TTC549 (cell line): Measurements from ENCODE around the gene HSDL2.
"Not testable (repeated sequence)": the region's sequence is repeated elsewhere in the genome, so short reads cannot be mapped to it uniquely, and the experiment has no call there.

Experiments used
- FAIRE-seq: peaks from 2 replicates; lab custom pipeline; 2012; peaks lifted over from hg19 to GRCh38; lab: Jason Lieb, UNC

The HSDL2 gene

DNA sequence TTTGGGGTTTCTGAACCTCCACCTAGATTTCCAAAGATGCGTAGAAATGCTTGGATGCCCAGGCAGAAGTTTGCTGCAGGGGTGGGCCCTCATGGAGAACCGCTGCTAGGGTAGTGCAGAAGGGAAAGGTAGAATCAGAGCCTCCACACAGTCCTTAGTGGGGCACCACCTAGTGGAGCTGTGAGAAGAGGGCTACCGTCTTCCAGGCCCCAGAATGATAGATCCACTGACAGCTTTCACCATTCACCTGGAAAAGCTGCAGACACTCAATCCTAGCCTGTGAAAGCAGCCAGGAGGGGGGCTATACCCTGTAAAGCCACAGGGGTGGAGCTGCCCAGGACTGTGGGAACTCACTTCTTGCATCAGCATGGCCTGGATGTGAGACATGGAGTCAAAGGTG lies 13.3 kb upstream of the HSDL2 start:
- no peak for FAIRE-seq

DNA sequence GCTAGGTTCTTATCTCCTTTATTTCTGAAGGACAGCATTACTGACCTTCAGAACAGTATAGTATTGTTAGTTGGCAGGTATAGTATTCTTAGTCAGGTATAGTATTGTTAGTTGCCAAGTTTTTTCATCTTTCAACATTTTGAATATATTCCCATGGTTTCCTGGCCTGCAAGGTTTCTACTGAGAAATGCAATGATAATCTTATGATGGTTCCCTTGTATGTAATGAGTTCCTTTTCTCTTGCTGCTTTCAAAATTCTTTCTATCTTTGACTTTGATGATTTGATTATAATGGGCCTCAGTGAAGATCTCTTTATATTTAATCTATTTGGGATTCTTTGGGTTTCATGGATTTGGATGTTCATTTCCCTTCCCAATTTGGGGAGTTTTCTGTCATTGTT lies 12.4 kb upstream of the HSDL2 start:
- FAIRE-seq = no peak

DNA sequence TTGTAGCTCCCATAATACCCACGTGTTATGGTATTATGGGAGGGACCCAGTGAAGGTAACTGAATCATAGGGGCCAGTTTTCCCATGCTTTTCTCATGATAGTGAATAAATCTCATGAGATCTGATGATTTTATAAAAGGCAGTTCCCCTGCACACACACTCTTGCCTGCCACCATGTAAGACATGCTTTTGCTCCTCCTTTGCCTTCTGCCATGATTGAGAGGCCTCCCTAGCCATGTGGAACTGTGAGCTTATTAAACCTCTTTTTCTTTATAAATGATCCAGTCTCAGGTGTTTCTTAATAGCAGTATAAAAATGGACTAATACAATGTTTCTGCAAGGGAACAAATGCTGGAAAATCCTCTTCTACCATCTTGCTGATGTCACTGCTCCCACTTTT lies 10.1 kb upstream of the HSDL2 start:
- no peak for FAIRE-seq

DNA sequence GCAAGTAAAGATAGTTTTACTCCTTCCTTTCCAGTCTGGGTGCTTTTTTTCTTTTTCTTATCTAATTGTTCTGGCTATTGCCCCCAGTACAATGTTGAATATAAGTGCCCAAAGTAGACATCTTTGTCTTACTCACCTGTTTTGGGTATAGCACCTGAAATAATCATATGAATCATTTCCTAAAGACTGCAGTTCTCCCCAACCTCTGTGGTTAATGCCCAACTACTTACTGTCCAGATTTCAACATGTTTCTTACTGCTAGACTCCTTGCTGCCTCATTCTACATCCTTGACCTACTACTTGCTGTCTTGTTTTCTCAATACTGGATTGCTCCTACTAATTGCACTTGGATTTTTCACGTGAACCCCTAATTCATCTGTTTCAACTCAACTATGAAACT lies 8.8 kb upstream of the HSDL2 start:
- no peak for FAIRE-seq

DNA sequence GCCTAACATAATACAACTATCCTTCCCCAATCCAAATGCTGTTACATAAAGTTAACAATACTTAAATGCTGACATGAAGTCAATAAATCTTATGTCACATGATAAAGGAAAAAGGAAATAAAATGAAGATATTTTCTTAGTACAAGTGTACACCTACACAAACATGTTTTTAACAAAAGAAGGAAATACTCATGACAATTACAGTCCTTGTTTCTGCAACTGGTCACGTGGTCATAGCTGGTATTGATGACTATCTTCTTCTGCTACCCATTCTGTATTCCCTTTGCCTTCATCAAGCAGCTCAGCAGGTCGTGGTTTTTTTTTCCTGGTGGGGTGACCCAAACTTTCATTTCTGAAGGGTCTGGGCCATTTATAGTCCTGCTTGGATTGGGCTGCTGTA lies 6.2 kb upstream of the HSDL2 start:
- not testable (repeated sequence) for FAIRE-seq

DNA sequence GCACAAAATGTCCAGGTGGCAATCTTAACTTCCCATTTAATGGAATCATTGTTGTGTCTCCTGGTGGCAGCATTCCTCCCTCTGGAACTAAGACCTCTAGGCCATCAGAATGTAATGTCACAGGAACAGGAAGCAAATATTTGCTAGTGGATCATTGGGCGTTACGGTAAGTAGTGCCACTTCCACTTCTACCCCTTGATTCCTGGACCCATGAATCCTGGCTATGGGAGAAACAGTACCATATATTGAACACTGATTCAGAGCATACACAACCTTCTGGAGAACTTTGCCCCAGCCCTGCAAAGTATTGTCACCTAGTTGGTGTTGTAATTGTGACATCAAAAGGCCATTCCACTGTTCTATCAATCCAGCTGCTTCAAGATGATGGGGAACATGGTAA lies 5.7 kb upstream of the HSDL2 start:
- not testable (repeated sequence) for FAIRE-seq

DNA sequence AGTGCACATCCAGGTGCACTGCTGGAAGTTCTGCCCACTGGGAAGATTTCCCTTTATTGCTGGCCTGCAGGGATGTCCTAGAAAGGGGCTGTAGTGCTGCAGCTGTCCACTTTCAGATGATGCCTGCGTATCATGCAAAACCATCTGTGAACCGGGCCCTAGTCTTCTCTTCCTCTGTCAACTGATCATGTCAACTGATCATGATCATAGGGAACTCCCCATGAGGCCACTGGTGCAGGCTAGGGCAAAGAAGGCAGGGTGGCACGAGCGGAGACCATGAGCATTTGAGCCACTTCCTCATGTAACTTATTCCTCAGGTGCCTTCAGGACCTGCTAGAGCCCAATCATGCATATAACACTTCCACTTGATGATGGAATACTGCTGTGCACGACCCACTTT lies 4.5 kb upstream of the HSDL2 start:
- FAIRE-seq = no peak

DNA sequence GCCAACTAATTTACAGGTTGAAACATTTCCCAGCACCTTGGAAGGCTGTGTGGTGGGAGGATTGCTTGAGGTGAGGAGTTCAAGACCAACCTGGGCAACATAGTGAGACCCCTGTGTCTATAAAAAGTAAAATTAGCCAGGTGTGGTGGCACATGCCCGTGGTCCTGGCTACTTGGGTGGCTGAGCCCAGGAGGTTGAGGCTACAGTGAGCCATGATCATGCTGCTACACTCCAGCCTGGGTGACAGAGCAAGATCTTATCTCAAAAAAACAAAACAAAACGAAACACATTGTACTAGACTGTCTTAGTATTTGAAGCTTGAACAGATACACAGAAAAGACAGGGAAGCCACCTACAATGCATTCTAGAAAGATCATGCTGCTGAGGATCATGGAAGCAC lies 2.8 kb upstream of the HSDL2 start:
- no peak for FAIRE-seq

DNA sequence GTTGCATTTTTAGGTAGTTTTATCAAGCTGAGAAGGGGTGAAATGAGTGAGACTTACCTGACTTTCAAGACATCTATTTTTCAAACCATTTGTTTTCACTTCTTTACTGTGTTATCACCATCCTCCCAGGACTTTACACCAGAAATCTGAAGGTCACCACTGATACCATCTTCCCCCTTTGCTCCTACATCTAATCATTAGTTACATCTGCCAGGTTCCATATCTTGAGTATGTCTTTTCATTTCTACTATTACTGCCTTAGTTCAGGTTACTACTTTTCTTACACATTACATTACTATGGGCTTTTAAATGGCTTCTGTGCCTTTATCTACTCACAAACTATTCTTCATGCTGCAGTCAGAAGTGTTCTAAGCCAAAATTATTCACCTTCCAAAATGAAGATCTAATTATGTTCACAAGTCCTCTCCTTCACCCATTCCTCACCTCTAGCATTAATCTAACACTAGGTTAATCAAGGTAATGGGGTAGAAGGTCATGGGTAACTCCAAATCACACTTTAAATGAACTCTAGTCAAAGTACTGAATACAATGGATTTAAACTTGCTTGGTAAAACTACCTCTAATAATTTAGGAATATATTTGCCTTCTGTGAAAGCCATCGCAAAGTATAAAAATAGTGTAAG lies 2.1 kb upstream of the HSDL2 start:
- no peak for FAIRE-seq

DNA sequence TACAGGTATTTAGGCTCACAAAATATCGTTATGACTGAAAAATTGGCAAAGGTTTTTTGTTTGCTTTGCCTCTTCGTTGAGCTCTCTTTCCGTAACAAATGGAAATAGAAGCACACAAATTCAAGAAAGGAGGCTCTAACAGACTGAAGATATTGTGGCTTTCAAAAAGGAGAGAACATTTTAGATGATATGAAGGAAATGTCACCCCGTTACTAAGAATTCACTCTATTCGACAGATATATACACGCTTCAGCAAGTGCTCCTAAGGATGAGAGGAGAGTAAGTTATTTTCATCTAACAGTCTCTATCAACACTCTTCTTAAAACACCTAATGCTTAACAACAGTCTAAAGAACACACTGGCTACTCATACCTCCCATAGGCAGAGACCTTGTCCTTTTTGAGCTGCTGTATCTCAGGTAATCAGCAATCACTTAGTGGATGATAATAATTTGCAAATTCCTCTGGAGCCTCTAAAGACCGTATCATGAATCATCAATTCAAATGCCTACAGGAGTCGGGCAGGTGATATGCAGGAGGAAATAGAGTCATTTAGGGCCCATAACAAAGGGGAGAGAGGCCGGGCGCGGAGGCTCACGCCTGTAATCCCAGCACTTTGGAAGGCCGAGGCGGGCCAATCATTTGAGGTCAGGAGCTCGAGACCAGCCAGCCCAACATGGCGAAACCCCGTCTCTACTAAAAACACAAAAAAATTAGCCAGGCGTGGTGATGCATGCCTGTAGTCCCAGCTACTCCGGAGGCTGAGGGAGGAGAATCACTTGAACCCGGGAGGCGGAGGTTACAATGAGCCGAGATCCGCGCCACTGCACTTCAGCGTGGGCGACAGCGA lies 1.4 kb upstream of the HSDL2 start:
- FAIRE-seq = no peak

DNA sequence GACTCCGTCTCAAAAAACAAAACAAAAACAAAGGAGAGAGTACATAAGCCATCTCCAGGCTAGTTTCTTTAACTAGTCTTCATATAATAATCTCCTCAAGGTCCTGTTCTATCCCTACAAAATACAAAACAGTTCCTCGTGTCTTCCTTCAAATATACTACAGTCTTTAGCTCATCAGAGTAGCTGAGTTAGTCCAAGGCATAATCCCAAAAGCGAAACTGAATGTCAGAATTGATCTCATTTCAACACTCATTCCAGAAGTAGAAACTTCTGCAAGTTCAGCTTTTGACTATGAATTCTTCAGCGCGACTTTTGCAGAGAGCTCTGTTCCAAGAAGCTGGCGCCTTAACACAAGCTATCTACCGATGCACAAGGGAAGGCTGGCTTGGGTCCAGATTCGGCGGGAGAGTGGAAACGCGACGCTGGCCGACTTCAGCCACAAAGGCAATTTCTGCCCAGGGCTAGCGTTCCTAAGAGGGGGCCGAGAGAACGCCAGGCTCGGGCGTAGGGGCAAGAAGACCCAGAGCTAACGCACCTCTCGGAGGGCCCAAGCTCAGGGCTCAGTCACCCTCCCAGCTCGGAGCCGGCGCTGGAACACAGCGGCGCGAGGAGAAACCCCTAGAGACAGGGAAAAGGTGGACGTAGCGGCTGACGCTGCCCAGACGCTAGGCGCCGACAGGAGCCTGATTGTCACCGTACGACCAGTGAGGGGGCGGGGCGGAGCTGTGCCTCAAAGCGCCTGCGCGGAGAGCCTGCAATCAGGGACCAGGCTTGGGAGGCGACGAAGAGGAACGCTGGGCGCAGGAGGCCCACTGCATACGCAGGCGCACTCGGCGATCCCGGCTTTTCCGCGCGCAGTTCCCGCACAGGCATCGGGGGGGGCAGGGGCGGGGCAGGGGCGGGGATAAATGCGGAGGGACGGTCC lies 469 bp upstream of the HSDL2 start:
- FAIRE-seq = no peak

DNA sequence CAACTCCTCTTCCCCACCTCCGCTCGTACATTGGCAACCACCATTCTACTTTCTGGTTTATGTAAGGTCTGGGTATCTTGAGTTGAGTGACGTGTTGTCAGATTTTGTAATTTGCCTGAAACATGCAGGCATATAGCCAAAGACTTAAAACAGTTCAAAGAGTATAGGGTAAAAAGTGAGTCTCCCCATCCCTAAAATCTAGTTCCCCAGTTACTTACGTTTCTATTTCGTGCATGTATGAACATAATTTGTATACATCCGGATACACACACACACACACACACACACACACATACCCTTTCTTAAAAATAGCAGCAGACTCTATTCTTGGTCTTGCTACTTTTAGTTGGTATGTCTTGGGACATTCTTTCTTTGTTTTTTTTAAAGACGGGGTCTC lies 915 bp downstream of the HSDL2 start:
- FAIRE-seq = no peak

DNA sequence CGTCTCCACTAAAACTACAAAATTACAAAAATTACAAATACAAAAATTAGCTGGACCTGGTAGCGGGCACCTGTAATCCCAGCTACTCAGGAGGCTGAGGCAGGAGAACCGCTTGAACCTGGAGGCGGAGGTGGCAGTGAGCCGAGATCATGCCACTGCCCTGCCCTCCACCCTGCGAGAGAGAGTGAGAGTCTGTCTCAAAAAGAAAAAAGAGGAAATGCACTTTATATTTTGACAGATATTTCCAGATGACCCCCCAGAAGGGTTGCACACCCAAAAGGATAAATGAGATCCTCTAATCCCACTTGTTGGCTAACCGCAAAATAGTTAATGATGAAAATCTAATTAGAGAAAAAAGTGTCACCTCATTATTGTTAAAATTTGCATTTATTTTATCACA lies 2.2 kb downstream of the HSDL2 start:
- no peak for FAIRE-seq

DNA sequence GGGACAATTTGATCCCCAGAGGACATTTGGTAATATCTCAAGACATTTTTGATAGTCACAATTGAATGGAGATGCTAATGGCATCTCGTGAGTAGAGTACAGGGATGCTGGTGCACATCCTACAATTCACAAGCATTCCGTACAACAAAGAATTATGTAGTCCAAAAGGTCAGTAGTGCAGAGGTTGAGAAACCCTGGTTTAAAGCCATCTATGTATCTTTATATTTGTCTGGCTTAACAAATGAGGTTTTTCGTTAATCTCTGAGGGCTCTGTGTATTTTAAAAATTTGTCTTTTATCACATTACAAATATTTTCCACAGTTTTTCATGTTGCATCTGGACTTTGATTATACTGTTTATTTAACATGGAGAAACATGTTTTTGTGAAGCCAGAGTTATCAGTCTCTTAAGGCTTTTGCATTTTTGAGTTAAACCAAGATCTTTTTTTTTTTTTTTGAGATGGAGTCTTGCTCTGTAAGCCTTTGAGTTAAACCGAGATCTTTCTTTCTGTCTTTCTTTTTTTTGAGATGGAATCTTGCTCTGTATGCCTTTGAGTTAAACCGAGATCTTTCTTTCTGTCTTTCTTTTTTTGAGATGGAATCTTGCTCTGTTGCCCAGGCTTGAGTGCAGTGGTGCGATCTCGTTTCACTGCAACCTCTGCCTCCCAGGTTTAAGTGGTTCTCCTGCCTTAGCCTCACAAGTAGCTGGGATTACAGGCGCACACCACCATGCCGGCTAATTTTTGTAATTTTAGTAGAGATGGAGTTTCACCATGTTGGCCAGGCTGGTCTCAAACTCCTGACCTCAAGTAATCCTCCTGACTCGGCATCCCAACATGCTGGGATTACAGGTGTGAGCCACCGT lies 2.8 kb downstream of the HSDL2 start:
- FAIRE-seq = no peak

DNA sequence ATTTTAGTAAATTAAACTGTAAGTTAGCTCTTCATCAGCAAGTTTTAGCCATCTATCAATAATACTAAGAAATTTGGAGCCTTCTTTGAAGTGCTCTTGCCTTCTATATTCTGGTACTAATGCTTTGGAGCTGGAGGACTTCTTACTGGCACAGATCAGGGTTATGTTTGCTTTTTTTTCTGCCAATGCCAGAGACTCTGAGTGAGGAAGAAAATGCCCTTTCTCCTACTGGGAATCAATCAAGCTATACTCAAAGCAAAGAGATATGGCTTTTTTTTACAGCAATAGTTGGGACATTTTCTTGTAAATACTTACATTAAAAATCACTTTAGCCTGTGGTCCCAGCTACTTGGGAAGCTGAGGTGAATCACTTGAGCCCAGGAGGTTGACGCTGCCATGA lies 4.3 kb downstream of the HSDL2 start:
- FAIRE-seq = no peak

DNA sequence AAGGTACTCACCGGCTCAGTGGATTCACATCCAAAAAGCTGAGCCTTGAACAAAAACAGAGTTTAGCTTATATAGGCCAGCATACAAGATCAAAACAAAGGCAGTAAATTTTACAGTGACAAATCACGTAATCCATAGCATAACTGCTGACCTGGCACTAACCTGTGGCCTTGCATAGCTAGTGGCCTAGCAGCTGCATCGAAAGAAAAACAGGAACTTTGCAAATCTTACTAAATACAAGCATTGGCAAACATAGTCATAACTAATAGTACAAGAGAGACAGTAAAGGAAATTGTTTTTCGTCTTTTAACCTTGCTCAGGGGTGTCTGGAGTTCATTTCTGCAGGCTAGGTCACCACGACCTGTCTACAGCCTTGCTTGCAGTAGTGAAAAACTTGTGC lies 4.8 kb downstream of the HSDL2 start:
- no peak for FAIRE-seq

DNA sequence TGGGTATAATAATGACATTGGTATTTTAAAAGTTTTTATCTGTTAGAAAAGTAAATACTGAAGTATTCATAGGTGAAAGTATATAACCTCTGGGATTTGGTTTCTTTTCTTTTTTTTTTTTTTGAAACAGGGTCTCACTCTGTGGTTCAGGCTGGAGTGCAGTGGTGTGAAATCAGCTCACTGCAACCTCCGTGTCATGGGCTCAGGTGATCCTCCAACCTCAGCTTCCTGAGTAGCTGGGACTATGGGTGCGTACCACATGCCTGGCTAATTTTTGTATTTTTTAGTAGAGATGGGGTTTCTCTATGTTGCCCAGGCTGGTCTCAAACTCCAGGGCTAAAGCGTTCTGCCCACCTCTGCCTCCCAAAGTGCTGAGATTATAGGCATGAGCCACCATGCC lies 7.2 kb downstream of the HSDL2 start:
- FAIRE-seq = no peak

DNA sequence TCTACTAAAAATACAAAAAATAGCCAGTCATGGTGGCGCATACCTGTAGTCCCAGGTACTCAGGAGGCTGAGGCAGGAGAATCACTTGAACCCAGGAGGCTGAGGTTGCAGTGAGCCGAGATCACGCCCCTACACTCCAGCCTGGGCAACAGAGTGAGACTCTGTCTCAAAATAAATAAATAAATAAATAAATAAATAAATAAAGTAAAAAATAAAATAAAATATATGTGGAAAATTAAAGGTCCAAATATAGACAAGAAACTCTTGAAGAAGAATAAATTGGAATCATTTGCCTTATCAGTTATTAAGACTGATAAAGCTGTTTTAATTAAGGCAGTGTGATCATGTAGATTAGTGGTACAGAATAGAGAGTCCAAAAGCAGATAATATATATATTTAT lies 10.0 kb downstream of the HSDL2 start:
- not testable (repeated sequence) for FAIRE-seq

DNA sequence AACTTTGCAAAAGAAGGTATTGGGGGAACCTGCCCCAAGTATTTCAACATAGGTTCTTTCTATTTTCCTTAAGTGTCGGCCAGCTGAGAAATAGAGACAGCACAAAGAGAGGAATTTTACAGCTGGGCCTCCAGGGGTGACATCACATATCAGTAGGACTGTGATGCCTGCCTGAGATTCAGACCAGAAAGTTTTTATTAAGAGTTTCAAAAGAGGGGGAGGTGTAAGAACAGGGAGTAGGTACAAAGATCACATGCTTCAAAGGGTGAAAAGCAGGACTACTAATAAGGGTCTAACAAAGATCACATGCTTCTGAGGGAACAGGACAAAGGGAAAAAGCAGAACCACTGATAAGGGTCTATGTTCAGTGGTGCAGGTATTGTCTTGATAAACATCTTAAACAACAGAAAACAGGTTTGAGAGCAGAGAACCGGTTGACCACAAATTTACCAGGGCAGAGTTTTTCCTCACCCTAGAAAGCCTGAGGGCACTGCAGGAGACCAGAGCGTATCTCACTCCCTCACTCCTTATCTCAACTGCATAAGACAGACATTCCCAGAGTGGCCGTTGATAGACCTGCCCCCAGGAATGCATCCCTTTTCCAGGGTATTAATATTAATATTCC lies 12.1 kb downstream of the HSDL2 start:
- not testable (repeated sequence) for FAIRE-seq

DNA sequence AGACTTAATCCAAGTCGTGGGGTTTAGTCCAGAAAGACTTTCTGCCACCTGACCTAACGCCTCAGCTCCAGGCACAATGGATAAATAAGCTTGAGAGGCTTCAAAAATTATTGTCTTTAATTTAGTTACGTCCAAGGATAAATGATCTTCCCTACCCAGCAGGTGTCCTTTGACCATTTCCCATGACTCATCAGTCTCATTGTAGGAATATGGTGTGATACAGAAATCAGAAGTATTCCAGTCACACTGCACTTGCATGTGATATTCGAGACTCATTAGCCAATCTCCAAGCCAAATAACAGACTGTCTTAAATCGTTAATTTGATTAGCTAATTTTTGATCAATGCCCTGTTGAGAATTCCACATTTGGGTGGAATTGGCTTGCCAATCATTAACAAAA lies 13.2 kb downstream of the HSDL2 start:
- not testable (repeated sequence) for FAIRE-seq

DNA sequence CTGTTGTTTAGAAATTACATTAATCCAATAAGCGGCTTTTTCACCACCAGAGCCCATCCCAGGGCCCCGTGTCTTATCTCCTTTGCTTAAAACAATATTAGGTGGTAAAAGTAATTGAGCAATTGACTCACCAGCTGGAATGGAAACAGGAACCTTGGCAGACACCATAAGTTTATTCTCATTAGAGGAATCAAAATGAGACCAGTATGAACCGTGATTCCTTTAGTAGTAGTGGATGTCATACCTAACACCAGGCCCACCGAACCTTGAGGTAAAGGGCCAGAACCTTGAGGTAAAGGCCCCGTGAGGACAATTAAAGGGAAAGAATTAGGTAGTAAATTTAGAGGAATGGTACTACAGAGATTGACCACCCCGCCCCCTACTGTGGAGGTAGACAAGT lies 16.5 kb downstream of the HSDL2 start:
- no peak for FAIRE-seq

DNA sequence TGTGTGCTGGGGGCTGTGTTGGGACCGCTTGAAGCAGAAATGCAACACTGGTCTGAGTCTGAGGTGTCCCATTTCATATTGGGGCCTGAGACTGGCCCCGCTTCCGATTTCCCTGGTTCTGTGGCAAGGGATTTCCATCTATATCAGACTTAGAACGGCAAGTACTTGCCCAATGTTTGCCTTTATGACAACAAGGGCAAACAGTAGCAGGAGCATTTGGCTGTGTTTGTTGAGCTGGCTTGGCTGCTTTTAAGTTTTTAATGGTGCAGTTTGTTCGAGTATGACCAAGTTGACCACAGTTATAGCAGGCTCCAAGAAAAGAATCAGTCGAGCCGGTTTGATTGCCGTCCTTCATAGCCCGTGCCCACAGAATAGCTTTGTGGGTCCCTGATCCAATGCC lies 17.0 kb downstream of the HSDL2 start:
- FAIRE-seq = no peak
